Measurements from ENCODE around the gene KRT9. TPM values are rescaled to one million over a fixed set of nuclear protein-coding genes. Genes with fewer than 3 reads are reported as not detected.

KRT9 gene
- total RNA-seq, 2 experiments from 2014 or later = not detected

- no peak within 1 kb of the TSS for H3K27ac Mint-ChIP-seq
- CTCF ChIA-PET = interaction anchor here (0.8 kb wide), 1 partner anchor 129 kb away, joined by 3 read pairs; no protein-coding TSS in a partner anchor
- POLR2A ChIA-PET = no interaction called here
- ATAC-seq (no peak), DNase-seq (no peak)
- no peaks in the 10 kb centered on the region for H3K27me3 Mint-ChIP-seq
- intact Hi-C loops (cut with micrococcal nuclease) = no loop called here
- no peak within 1 kb of the TSS for H3K4me3 Mint-ChIP-seq
- H3K4me1 Mint-ChIP-seq (ENCODE audit: low read depth) = no peaks in the 10 kb centered on the region
- TF ChIP-seq CTCF (IDR thresholded peaks at IDR 0.05) = no peak
- no peaks in the 10 kb centered on the region for H3K36me3 Mint-ChIP-seq (ENCODE audit: low read depth)
- H3K9me3 Mint-ChIP-seq = no peaks in the 10 kb centered on the region
These were observed 52.9 kb downstream of the KRT9 start, which contains the start of gene KRT15 for GRCh38 chr17:41518789-41519449. Gene KRT15, minus strand, starts transcription at chr17:41518890. Its CDS starts 63 bp downstream, at chr17:41518827.

- POLR2A ChIA-PET = no interaction called here
- Mint-ChIP-seq H3K9me3 (no peaks in the 10 kb centered on the region), H3K4me3 (no peak overlapping the region), H3K27me3 (no peaks in the 10 kb centered on the region), H3K36me3 (ENCODE audit: low read depth) (no peaks in the 10 kb centered on the region), H3K27ac (no peak overlapping the region), H3K4me1 (ENCODE audit: low read depth) (no peaks in the 10 kb centered on the region)
- no peak for DNase-seq
- CTCF ChIA-PET = no interaction called here
- no peak for ATAC-seq
- no peak for TF ChIP-seq CTCF (IDR thresholded peaks at IDR 0.05)
- intact Hi-C loops (cut with micrococcal nuclease) = no loop called here
These were observed 53.8 kb downstream of the KRT9 start for GRCh38 chr17:41518031-41518430.

- ChIA-PET POLR2A (no interaction called here), CTCF (interaction anchor here (3.0 kb wide), 1 partner anchor 32 kb away, joined by 11 read pairs; no protein-coding TSS in a partner anchor)
- Mint-ChIP-seq H3K4me3 (no peak overlapping the region), H3K4me1 (ENCODE audit: low read depth) (no peaks in the 10 kb centered on the region), H3K27ac (no peak overlapping the region), H3K9me3 (no peaks in the 10 kb centered on the region), H3K36me3 (ENCODE audit: low read depth) (no peaks in the 10 kb centered on the region), H3K27me3 (no peaks in the 10 kb centered on the region)
- no peak for ATAC-seq
- intact Hi-C loops (cut with micrococcal nuclease) = no loop called here
- TF ChIP-seq CTCF (IDR thresholded peaks at IDR 0.05) = no peak
- no peak for DNase-seq
These were observed 55.0 kb downstream of the KRT9 start for GRCh38 chr17:41516830-41517283.

GRCh38 chr17:41516147-41516829, 55.6 kb downstream of the KRT9 start:
- H3K4me3 Mint-ChIP-seq = no peak overlapping the region
- ATAC-seq (no peak), DNase-seq (no peak)
- H3K27ac Mint-ChIP-seq = no peak overlapping the region
- no peaks in the 10 kb centered on the region for H3K9me3 Mint-ChIP-seq
- ChIA-PET POLR2A (no interaction called here), CTCF (interaction anchor here (3.0 kb wide), 1 partner anchor 32 kb away, joined by 11 read pairs; no protein-coding TSS in a partner anchor)
- H3K4me1 Mint-ChIP-seq (ENCODE audit: low read depth) = no peaks in the 10 kb centered on the region
- H3K27me3 Mint-ChIP-seq = no peaks in the 10 kb centered on the region
- no peak for TF ChIP-seq CTCF (IDR thresholded peaks at IDR 0.05)
- intact Hi-C loops (cut with micrococcal nuclease) = no loop called here
- no peaks in the 10 kb centered on the region for H3K36me3 Mint-ChIP-seq (ENCODE audit: low read depth)

Small RNA genes lying within 50 kb of the gene (microRNA-seq; reads per million reads assigned to microRNA genes)
- not detected for gene MIR6510 (ENCODE audit: borderline microRNAs expressed, borderline replicate concordance)

Other genes with a start within 250 kb of the KRT9 start
- not detected for gene KRT33A, start 221.2 kb downstream of the KRT9 start, total RNA-seq
- not detected for gene KRT33B, start 202.2 kb downstream of the KRT9 start, total RNA-seq
- not detected for gene KRT34, start 189.8 kb downstream of the KRT9 start, total RNA-seq
- gene KRT31, start 174.5 kb downstream of the KRT9 start, total RNA-seq = not detected
- gene KRT37, start 147.5 kb downstream of the KRT9 start, total RNA-seq = not detected
- not detected for gene KRT38, start 131.1 kb downstream of the KRT9 start, total RNA-seq
- not detected for gene KRT32, start 104.7 kb downstream of the KRT9 start, total RNA-seq
- gene KRT35, start 90.9 kb downstream of the KRT9 start, total RNA-seq = not detected
- not detected for gene KRT36, start 82.1 kb downstream of the KRT9 start, total RNA-seq
- not detected for gene KRT13, start 66.4 kb downstream of the KRT9 start, total RNA-seq
- gene KRT15, start 53.2 kb downstream of the KRT9 start, total RNA-seq = not detected
- gene KRT19, start 43.8 kb downstream of the KRT9 start, total RNA-seq = not detected
- gene KRT14, start 14.8 kb upstream of the KRT9 start, total RNA-seq = not detected
- gene KRT16, start 40.7 kb upstream of the KRT9 start, total RNA-seq = not detected
- not detected for gene KRT17, start 52.5 kb upstream of the KRT9 start, total RNA-seq
- 100 to 1,000 TPM; 924 to 930 TPM for gene EIF1, start 116.8 kb upstream of the KRT9 start, total RNA-seq
- gene GAST, start 140.3 kb upstream of the KRT9 start, total RNA-seq = not detected
- under 1 TPM; 0.07 to 0.09 TPM for gene HAP1, start 162.6 kb upstream of the KRT9 start, total RNA-seq
- 1 to 10 TPM; 1.5 to 1.8 TPM for gene JUP, start 214.7 kb upstream of the KRT9 start, total RNA-seq
- 1 to 10 TPM; 2.6 to 3.2 TPM for gene P3H4, start 239.9 kb upstream of the KRT9 start, total RNA-seq
- 1 to 10 TPM in 1 of 2 experiments, under 1 TPM in 1; 0.74 to 1.2 TPM for gene FKBP10, start 240.9 kb upstream of the KRT9 start, total RNA-seq